Left lobe of liver (tissue), 2 donors: ENCODE results near the gene ESD. TPM values are rescaled to one million over a fixed set of nuclear protein-coding genes. Genes with fewer than 3 reads are reported as not detected.

Experiments
- ATAC-seq: fragments of 200-7000 bp; cut with Tn5 transposase; one replicate; pipeline ENCODE4 v1.9.1; 2020; ENCODE audit warnings: mild to moderate bottlenecking, moderate library complexity
- DNase-seq: peaks from one replicate; pipeline ENCODE4 v3.0.0-alpha.2; 2020; ENCODE audit warnings: low spot score
- total RNA-seq: library from RNA; stranded (reverse); gene quantifications from one replicate; pipeline ENCODE4 v1.2.1, GENCODE V29; 2021
- donor health status: DM: no; HTN: no; CAD: no; lungs with moderate emphysema.
- donor health status: DM: no; HTN: yes; CAD: no.

ESD gene
- total RNA-seq, 1 donor from 2014 or later: 66.4 TPM

DNA sequence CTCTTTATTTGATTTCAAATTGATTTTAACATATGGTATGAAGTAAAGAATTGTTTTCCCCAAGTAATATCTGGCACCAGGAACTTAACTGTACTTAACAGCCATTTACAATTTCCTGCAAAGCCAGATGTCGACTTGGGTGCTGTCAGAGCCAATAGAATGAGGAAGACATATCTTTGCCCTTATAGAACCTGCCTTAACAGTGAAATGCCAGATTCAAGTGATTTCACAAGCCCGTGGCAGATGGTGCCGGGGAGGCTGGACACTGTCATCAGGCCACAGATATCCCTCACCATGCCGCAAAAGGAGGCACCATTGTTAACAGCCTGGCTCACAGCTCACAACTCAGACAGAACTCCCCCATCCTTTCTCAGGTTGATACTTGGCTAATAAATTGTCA lies 48.7 kb downstream of the ESD start:
- ATAC-seq (no peak), DNase-seq (no peak)

DNA sequence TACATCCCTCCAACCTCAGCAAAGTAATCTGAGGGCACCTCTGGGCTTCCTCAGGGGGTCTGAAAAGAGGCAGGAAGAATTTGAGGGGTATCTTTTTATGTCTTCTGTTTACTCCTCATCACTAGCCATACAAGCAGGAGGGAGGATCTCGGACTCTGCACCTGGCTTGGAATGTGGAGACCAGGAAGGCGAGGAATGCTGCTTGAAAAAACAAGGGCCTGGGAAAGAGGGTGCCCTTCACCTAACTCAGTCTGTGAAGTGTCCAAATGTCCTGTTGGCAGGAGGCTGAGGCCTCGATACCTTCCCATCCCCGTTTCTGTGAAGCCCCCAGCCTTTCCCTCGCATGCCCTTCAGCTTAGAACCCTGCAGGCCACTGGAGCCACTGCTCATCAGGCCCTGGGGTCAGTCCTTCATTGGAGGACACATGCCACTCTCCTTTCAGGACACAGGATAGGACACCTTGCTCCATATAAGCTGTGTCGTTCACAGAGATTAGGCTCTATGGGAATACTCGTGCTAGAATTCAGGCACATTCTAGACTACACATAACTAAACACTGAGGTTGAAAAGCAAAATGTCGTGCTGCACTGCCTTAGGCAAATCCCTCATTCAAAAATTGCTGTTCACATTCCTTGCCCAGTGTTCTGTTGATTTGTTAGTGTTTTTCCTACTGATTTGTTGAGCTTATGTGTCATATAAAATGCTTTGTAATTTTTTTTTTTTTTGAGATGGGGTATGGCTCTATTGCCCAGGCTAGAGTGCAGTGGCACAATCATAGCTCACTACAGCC lies 49.7 kb downstream of the ESD start:
- ATAC-seq: no peak
- DNase-seq: no peak

DNA sequence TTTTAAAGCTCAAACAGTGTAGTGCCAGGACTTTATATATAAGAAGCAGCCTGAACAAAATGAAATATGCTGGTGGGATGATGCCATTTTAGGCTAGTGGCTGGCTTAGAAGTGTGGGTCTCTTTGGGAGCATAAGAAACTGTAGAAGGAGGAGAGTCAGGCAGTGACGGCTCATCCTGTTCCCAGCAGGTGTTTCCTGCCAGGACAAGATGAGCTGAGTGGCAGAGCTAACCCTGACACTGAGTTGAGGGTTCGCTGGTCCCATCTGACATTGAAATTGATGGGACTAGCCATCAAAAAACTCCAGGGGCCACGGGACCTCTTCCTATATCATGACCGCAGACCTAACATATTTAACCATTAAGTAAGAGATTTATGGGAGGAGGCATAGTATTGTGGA lies 51.3 kb downstream of the ESD start:
- DNase-seq (no peak), ATAC-seq (no peak)

DNA sequence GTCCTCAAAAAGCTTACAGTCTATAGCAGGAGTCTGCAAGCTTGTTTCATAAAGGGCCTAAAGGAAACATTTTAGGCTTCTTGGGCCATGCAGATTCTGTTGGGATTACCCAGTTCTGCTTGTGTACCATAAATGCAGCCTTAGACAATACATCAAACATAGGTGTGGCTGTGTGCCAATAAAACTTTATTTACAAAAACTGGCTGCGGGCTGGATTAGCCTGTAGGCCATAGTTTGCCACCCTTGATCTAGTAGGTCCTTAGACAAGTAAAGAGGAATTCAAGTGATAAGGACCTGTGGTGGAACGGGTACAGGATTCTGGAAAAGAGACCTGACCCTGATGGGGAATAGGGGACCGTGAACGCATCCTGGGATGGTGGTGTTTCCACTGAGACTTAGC lies 51.9 kb downstream of the ESD start:
- no peak for DNase-seq
- ATAC-seq: no peak

DNA sequence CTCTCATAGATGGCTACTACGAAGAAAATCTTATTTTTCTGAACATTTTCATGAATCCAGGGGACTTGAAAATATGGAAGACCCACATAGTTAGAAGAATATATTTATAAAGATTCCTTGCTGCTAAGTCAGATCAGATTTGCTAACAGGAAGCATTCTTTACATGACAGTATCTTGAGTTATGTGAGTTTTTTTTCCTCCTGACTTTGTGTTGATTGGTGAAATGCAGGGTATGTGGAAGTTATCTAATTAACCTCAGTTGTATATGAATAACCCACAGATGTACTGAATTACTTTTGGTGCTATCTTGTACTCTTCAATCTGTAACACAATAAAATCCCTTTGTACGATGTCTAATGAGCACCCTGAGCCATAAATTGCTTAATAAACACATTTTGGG lies 53.8 kb downstream of the ESD start:
- DNase-seq: no peak
- no peak for ATAC-seq

DNA sequence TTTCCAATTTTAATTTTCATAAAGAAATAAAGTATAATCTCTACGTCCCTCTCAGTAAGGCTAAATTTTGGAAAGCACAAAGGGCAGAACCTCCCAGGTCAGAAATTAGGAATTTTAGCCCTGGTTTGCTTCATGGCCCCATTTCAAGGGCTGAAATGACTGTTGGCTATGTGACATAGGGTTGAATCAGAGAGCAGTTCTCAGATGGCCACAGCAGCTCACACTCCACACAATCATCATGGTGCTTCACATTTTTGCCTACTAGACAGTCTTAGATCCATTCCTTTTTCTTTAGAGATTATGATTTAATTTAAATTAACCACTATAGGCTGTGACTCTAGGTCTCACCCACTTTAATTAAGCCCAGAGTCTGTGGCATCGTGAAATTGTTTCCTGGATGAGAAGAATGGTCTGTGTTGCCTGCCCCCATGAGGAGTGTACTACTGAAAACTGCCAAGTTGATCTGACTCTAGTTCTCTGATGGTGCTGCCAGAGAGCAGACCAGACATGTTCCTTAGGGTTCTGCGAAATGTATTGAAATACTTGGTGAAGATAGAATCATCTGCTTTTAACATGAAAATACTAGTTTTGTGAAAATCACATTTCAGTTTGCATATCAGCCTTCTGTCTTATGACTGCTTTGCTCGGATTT lies 57.4 kb downstream of the ESD start:
- ATAC-seq: no peak
- DNase-seq: no peak

DNA sequence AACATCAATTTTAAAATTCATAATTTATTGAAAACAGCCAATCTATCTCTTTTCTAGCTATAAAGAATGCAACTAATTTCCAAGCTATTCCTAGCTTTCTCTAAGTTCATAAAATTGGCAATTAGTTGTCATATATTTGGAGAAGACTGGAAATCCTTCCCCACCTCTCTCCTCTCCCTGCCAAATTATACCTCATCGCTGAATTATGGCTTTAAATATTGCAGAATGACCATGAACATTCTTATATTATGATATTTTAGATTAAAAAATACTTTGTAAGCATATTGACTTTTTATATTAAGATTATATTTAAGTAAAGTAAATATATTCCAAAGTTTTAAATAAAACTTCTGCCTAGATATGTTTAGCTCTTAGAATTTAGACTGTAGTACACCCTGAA lies 58.2 kb downstream of the ESD start:
- no peak for ATAC-seq
- DNase-seq: no peak

DNA sequence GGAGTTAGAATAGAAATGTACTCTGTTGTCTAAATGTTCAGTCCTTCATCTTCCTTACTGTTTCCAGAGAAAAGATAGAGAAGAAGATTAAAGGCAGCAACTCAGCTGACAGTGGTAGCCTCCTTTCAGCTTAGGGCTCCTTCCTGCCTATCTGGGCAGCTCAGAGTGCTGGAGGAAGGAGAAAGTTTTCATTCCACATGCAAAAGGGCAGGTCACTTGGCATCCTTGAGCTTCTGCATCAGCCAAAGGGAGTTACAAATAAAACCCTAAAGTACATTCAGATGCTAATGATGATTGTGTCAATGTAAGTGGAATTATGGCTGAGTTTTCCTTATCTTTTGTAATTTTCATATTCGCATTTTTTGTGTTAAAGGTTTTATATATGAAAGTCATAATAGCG lies 58.9 kb downstream of the ESD start:
- DNase-seq (no peak), ATAC-seq (no peak)

DNA sequence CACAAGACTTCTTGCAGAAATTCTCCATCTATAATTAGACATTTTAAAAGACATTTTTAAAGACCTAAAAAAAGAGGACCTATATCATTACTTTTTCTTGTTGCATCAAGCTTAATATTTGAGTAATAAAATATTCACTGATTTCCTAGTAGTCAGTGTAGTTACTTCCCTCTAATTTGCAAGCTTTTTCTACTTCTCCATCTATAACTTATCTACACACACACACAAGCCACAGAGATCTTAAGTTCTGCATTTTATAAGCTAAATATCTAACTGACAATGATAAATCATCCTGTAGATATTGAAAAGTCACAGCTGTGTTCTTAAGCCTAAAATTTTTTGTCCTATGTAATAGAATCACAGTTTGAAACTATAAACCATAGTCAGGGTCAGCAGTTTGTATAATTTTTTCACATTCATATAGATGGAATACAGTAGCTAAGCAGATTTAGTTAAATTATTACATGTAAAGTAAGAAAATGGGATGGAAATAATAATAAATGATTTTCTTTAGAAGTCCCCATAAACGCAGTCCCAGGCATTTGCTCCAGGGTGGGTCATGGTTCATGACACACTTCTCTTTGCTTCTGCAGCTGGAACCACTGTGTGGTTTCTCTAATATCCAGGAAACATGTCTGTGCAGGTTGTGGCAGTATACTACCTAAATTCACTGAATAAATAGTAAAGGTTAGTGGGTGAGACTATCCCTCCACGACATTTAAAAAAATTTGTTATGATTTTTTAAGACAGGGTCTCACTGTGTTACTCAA lies 60.2 kb downstream of the ESD start:
- ATAC-seq: no peak
- no peak for DNase-seq

DNA sequence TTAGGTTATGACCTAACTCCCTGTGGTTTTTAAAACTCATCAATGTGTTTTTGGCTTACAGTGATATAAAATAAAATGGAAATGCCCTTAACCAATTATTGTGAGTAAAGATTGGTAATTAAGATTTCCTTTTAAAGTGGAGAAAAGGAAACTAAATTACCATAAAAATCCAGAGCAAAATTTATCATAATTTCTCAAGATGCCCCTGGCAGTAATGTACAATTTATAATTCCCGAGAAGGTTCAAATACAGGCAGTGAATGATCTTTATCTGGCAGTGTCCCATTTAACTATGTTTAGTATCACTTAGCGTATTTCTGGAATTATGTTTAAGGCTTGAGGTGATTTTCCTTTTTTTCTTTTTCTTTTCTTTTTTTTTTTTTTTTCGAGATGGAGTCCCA lies 61.5 kb downstream of the ESD start:
- DNase-seq (no peak), ATAC-seq (no peak)

DNA sequence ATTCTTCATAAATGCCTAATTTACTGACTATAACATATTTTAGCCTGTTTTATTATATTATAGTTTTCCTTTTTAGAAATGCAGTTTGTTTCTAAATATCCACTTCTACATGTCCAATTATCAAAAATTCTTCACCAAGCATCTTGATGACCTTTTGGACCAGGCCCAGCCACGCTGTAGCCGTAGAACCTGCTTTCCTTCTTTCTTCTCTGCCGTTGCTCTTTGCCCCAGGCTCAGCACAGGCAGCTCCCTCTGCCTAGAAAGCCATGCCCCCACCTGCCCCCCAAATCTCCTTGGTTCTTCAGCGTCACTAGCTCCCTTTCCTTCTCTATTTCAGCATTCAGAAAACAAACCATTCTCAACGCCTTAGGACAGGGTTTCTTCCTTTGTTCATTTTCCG lies 65.4 kb downstream of the ESD start:
- no peak for DNase-seq
- no peak for ATAC-seq

DNA sequence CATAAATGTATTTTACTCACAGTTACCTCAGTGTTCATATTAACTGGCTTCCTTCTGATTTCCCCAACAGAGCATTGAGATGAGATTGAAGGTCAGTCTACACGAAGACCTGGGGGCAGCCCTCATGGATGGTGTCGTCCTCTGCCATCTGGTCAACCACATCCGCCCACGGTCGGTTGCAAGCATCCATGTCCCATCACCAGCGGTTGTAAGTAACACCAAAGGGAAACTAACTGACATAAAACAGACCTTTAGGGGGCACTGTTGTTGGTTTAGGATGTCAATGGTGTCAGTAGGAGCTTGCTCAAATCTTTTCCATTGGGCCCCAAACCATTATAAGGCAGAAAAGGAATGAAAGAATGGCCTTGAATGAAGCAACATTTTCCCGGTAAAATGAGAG lies 68.2 kb downstream of the ESD start:
- ATAC-seq (no peak), DNase-seq (no peak)

DNA sequence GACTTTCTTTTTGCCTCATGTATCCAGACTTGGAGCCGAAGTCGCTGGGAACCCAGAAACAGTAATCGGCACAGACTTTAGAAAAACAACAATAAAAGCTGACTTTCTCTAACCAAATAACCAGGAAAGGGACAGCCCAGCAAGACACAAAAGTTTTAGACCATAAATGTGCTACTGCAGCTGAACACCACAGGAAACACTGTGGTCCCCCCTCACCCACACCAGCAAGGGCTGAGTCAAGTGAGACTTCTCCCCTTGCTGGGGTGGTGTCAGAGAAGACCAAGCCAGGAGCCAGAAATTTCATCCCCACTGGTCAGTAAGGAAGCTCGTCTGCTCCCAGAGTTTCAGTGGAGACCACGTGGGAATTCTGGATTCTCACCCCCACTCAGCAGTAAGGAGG lies 70.6 kb downstream of the ESD start:
- no peak for DNase-seq
- no peak for ATAC-seq

Other genes with a start within 250 kb of the ESD start
- gene LRCH1, start 244.0 kb downstream of the ESD start, total RNA-seq: 6.0 TPM
- not detected for gene HTR2A, start 99.9 kb upstream of the ESD start, total RNA-seq